ENCODE data around the gene ASIC4. TPM values are rescaled to one million over a fixed set of nuclear protein-coding genes. Genes with fewer than 3 reads are reported as not detected.

The ASIC4 gene
- total and polyA plus RNA-seq, 2 experiments from 2014 or later, result not detected

- Histone ChIP-seq H3K36me3 (replicated peaks; ENCODE audit: insufficient read depth, low read depth) (no peaks in the 10 kb centered on the region), H3K79me2 (peaks cover 2% of the 10 kb centered on the region), H3K4me3 (no peak overlapping the region), H4K20me1 (ENCODE audit: insufficient read depth, poor library complexity, severe bottlenecking) (no peaks in the 10 kb centered on the region), H3K9me3 (ENCODE audit: low read depth) (no peaks in the 10 kb centered on the region), H3K4me2 (no peak overlapping the region), H3K9me2 (replicated peaks; ENCODE audit: insufficient read depth) (no peaks in the 10 kb centered on the region), H3K27ac (no peak overlapping the region), H2AFZ (no peak overlapping the region), H3K4me1 (ENCODE audit: insufficient read depth) (peaks cover 4% of the 10 kb centered on the region), H3K27me3 (peaks cover 4% of the 10 kb centered on the region)
- 98% methylated on average over 25 of the region's 26 CpGs for WGBS (ENCODE audit: low lambda C conversion rate, missing lambda C conversion rate)
- DNase-seq (ENCODE audit: low spot score), result no peak
- TF ChIP-seq EZH2phosphoT487 (IDR thresholded peaks at IDR 0.05; ENCODE audit: low read depth, severe bottlenecking, unreplicated experiment) (no peak), EZH2 (IDR thresholded peaks at IDR 0.05; ENCODE audit: borderline replicate concordance) (no peak), CTCF (IDR thresholded peaks at IDR 0.05; ENCODE audit: poor library complexity) (no peak)
Observed at GRCh38 chr2:219547621-219548020, 33.3 kb downstream of the ASIC4 start.

- H3K9me2 ChIP-seq (replicated peaks; ENCODE audit: insufficient read depth), result no peaks in the 10 kb centered on the region
- no peaks in the 10 kb centered on the region for H3K79me2 ChIP-seq
- peaks cover 9% of the 10 kb centered on the region for H3K27me3 ChIP-seq
- no peak overlapping the region for H2AFZ ChIP-seq
- H3K27ac ChIP-seq, result no peak overlapping the region
- peaks cover 11% of the 10 kb centered on the region for H3K4me1 ChIP-seq (ENCODE audit: insufficient read depth)
- H3K4me2 ChIP-seq, result no peak overlapping the region
- no peak overlapping the region for H3K4me3 ChIP-seq
- H4K20me1 ChIP-seq (ENCODE audit: insufficient read depth, poor library complexity, severe bottlenecking), result no peaks in the 10 kb centered on the region
- H3K9me3 ChIP-seq (ENCODE audit: low read depth), result no peaks in the 10 kb centered on the region
- no peak for DNase-seq (ENCODE audit: low spot score)
- 98% methylated on average over 18 of the region's 18 CpGs for WGBS (ENCODE audit: low lambda C conversion rate, missing lambda C conversion rate)
- no peaks in the 10 kb centered on the region for H3K36me3 ChIP-seq (replicated peaks; ENCODE audit: insufficient read depth, low read depth)
- TF ChIP-seq CTCF (IDR thresholded peaks at IDR 0.05; ENCODE audit: poor library complexity) (no peak), EZH2phosphoT487 (IDR thresholded peaks at IDR 0.05; ENCODE audit: low read depth, severe bottlenecking, unreplicated experiment) (no peak), EZH2 (IDR thresholded peaks at IDR 0.05; ENCODE audit: borderline replicate concordance) (no peak)
Observed at GRCh38 chr2:219548990-219549389, 34.7 kb downstream of the ASIC4 start.

- H3K9me3 ChIP-seq (ENCODE audit: low read depth), result no peaks in the 10 kb centered on the region
- H3K79me2 ChIP-seq, result no peaks in the 10 kb centered on the region
- H3K27ac ChIP-seq, result no peak overlapping the region
- no peaks in the 10 kb centered on the region for H3K36me3 ChIP-seq (replicated peaks; ENCODE audit: insufficient read depth, low read depth)
- no peaks in the 10 kb centered on the region for H4K20me1 ChIP-seq (ENCODE audit: insufficient read depth, poor library complexity, severe bottlenecking)
- H3K4me2 ChIP-seq, result no peak overlapping the region
- WGBS (ENCODE audit: low lambda C conversion rate, missing lambda C conversion rate), result 90% methylated on average over 9 of the region's 9 CpGs
- H3K9me2 ChIP-seq (replicated peaks; ENCODE audit: insufficient read depth), result no peaks in the 10 kb centered on the region
- TF ChIP-seq EZH2 (IDR thresholded peaks at IDR 0.05; ENCODE audit: borderline replicate concordance) (no peak), EZH2phosphoT487 (IDR thresholded peaks at IDR 0.05; ENCODE audit: low read depth, severe bottlenecking, unreplicated experiment) (no peak), CTCF (IDR thresholded peaks at IDR 0.05; ENCODE audit: poor library complexity) (no peak)
- peaks cover 9% of the 10 kb centered on the region for H3K27me3 ChIP-seq
- H3K4me3 ChIP-seq, result no peak overlapping the region
- no peak for DNase-seq (ENCODE audit: low spot score)
- H3K4me1 ChIP-seq (ENCODE audit: insufficient read depth), result peaks cover 7% of the 10 kb centered on the region
- no peak overlapping the region for H2AFZ ChIP-seq
Observed at GRCh38 chr2:219549619-219550018, 35.3 kb downstream of the ASIC4 start.

All from hepatocyte (in vitro differentiated cells).